ENCODE data around the gene RNASE11.

DNA sequence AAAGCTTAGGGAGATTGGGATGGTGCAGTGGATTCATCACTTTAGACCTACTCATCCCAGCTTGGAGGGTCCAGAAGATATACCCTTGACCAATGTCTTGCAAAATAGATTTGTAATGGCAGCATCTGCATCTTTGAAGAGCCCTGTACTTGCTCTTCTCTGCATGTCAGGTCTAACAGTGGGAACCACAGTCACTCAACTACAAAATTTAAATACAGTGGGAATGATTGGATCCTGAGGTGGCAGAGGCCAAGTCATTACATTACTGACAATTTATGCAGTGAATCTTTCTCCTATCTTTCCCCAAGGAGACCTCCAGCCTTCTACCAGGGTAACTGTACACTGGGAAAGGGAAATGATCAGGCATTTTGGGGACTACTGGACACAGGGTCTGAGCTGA, 18.7 kb downstream of the RNASE11 start:
- TF ChIP-seq, protein P1, sequence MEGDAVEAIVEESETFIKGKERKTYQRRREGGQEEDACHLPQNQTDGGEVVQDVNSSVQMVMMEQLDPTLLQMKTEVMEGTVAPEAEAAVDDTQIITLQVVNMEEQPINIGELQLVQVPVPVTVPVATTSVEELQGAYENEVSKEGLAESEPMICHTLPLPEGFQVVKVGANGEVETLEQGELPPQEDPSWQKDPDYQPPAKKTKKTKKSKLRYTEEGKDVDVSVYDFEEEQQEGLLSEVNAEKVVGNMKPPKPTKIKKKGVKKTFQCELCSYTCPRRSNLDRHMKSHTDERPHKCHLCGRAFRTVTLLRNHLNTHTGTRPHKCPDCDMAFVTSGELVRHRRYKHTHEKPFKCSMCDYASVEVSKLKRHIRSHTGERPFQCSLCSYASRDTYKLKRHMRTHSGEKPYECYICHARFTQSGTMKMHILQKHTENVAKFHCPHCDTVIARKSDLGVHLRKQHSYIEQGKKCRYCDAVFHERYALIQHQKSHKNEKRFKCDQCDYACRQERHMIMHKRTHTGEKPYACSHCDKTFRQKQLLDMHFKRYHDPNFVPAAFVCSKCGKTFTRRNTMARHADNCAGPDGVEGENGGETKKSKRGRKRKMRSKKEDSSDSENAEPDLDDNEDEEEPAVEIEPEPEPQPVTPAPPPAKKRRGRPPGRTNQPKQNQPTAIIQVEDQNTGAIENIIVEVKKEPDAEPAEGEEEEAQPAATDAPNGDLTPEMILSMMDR (IDR thresholded peaks at IDR 0.05), result no peak
- TF ChIP-seq ZFX (IDR thresholded peaks at IDR 0.05; ENCODE audit: borderline replicate concordance), result no peak
